Jurkat, Clone E6-1 (cell line): ENCODE measurements around the gene TMSB4X.

Source experiments
- DNase-seq: peaks from one replicate; pipeline ENCODE4 v3.0.0-alpha.2; 2011; ENCODE audit warnings: low read depth, low spot score
- H3K4me3 ChIP-seq: 2 replicates; pipeline ENCODE4 v1.5.1; 2011; ENCODE audit warnings: mild to moderate bottlenecking, low read length, control low read depth, moderate library complexity

Gene TMSB4X

DNA sequence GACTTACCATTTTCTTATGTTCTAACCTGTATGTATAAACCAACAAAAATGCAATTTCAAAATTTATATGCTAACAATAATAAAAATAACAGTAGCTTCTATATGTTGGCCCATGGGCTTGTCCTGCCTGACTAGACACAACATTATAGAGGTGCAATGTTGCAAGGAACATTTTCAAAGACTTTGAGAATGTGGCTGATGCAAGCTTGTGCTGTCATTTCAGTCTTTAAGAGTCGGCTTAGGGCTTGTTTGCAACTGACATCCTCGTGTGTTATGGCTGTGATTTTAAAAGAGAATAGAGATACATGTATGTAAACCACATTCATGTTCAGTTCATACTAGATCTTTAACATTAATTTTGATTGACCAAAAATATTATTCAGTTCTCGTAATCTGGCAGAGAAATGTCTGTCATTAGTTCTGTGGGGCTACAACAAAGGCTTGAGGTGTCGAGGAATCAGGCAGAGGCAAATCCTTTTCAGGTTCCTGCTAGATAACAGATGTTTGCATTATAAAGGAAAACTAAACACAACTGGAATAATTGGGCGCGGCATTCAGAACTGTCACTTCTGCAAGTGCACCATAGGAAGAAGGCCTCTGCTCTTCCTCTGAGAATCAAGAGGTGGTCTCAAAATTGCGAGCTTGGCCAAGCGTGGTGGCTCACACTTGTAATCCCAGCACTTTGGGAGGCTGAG is 13.1 kb downstream of the TMSB4X start:
- no peak for DNase-seq
- no peak overlapping the region for H3K4me3 ChIP-seq

DNA sequence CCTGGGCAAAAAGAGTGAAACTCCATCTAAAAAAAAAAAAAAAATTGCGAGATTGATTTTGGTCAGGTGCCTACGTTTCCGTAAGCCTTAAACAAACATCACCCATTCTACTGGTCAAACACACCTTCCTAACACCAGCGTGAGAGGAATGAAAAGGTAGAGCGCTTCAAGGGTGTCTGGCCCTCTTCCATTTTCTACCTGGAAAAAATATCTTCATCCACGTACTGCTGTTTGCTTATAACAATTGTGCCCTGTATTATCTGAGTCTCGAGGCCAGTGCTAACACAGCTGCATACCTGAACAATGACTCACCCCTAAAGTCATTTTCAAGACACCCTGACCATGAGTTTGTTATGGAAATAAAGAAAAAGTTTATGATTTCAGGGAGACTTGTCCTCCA is 13.9 kb downstream of the TMSB4X start:
- no peak for DNase-seq
- no peak overlapping the region for H3K4me3 ChIP-seq

GRCh38 chrX:12989461-12989860 is 14.6 kb downstream of the TMSB4X start:
- no peak for DNase-seq
- H3K4me3 ChIP-seq: no peak overlapping the region

- no peak overlapping the region for H3K4me3 ChIP-seq
- DNase-seq: no peak
These were observed 16.7 kb downstream of the TMSB4X start for GRCh38 chrX:12991575-12991974.

GRCh38 chrX:12992544-12993118 is 17.7 kb downstream of the TMSB4X start:
- no peak overlapping the region for H3K4me3 ChIP-seq
- no peak for DNase-seq

DNA sequence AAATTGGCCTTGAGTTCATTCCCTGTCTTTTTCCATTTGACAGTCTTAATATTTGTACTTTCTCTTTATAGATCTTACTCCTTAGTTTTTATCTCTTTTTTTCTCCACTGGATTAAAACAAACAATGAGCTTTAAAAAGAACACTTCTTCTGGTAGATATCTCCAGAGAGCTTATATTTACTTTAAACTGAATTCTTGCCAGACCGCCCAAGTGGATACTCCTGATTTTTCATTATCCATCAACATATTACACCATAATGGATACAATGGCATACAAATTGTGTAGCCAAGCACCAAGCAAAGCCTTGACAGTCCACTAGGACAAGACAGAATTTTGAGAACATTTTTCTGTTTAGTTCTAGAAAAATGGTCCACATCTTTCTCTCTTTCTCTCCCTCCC is 18.9 kb downstream of the TMSB4X start:
- H3K4me3 ChIP-seq: no peak overlapping the region
- DNase-seq: no peak

GRCh38 chrX:12994321-12994720 is 19.4 kb downstream of the TMSB4X start:
- no peak overlapping the region for H3K4me3 ChIP-seq
- DNase-seq: no peak

- no peak for DNase-seq
- H3K4me3 ChIP-seq: no peak overlapping the region
These were observed 22.1 kb downstream of the TMSB4X start for GRCh38 chrX:12996934-12997435.

- H3K4me3 ChIP-seq: no peak overlapping the region
These were observed 23.2 kb downstream of the TMSB4X start for GRCh38 chrX:12997906-12998687.

DNA sequence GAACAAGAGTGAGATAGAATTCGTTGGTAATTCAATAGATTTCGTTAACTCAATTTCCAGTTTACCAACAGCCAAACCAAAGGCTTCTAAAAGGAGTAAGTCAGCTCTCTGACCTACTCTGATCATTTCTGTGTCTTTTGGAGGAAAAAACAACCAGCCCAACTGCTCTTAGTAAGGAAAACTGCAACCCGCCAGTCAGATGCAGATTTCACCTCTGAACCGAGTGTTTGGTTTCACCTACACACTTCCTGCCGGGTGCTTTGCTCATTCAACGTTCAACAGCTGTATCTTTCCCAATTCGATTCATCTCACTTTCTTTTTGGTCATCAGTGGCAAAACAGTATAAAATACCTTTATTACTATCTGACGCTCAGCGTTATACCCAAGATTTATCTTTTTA is 24.5 kb downstream of the TMSB4X start:
- DNase-seq: peak; percentile 75
- H3K4me3 ChIP-seq: peak overlapping the region; percentile 30

More at GRCh38 chrX:12997906-12998687, 23.2 kb downstream of the TMSB4X start:
- DNase-seq: no peak

DNA sequence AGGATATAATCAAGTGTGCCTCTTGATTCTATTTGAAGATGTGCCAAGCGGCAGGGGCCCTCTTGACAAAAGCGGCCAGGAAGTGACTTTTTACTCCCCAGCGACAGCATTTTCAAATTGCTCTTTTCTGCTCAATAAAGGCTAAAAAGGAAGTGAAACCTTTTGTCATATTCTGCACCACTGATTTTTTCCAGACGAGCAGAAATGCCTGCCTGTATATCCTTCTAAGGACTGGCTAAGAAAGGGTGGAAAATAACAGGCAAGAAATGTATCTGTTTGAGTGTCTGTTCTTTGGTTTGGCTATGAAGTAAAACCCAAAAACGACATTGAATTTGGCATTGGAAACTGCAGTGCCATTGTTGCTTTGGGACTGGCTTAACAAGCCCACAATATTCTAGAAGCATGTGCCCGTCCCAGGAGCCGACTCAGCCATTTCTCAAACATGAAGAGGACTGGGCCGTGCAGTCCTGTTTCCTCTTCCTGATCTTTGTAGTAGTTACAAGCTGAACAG is 25.4 kb downstream of the TMSB4X start:
- H3K4me3 ChIP-seq: peak overlapping the region; percentile 28
- DNase-seq: peak; percentile 63

DNA sequence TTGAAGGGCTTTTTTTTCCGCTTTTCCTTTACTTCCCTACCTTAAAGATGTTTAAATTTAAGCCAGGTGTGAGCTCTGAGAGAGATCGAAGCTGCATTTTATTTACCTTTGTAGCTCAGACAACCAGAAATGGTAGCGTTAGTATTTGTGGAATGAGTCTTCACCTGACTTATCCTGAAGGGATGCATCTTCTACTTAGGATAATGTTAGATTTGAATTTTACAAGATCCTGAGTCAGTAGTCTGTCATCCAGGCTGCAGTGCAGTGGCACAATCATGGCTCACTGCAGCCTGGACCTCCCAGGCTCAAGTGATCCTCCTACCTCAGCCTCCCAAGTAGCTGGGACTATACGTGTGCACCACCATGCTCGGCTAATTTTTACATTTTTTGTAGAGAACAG is 26.2 kb downstream of the TMSB4X start:
- DNase-seq: no peak
- H3K4me3 ChIP-seq: no peak overlapping the region

- H3K4me3 ChIP-seq: no peak overlapping the region
- DNase-seq: no peak
These were observed 27.2 kb downstream of the TMSB4X start for GRCh38 chrX:13001961-13002671.

DNA sequence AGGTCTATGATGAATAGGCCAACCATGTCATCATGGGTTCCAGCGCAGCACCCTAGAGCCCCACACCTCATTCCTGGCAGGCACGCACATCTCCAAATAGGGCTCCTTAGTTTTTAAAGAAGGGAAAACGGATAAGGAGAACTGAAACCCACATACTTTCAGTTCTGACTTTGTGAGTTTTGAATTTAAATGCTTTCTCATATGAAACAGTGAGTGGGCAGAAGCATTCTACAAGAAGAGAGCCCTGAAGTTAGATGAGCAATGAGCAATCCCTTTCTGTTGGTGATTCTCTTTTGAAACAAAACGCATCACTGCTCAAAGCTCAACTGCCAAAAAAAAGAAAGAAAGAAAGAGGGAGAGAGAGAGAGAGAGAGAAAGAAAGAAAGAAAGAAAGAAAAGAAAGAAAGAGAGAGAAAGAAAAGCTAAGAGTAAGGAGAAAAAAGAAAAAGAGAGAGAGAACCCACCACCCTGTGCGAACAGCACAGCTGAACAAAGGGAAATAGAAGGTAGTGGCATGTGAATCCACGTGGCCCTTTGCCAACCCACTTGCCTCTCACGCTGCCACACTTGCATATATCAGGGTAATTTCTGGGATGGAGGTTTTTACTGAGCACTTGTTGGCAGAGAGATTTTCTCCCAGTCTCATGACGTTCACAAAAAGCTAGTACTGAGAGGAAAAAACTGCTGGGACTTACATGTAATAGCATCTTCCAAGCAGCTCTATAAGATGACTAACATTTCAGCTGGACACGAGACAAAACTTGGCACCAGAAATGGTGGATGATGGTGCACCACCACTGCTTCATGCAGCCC is 31.0 kb downstream of the TMSB4X start:
- no peak for DNase-seq
- no peak overlapping the region for H3K4me3 ChIP-seq

- no peak overlapping the region for H3K4me3 ChIP-seq
- no peak for DNase-seq
These were observed 32.7 kb downstream of the TMSB4X start for GRCh38 chrX:13007519-13008188.

DNA sequence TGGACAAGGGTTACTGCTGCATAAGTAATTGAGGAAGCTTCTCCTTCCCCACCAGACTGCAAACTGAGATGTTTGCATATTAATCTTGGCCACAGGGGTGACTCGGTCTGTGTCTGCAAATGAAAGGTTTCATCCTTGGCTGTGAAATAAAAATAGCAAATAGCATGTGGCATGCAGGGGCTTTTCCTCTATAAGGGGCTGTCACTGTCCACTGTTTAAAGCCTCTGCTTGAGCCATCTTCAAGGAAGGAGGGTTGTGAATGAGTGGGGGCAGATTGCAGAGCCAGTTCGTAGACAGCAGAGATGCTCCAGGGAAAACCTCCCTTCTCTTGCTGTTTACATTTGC is 33.3 kb downstream of the TMSB4X start:
- DNase-seq: no peak

GRCh38 chrX:13008851-13009250 is 33.9 kb downstream of the TMSB4X start:
- no peak overlapping the region for H3K4me3 ChIP-seq
- no peak for DNase-seq

More for the DNA sequence above, 33.3 kb downstream of the TMSB4X start:
- H3K4me3 ChIP-seq: no peak overlapping the region

DNA sequence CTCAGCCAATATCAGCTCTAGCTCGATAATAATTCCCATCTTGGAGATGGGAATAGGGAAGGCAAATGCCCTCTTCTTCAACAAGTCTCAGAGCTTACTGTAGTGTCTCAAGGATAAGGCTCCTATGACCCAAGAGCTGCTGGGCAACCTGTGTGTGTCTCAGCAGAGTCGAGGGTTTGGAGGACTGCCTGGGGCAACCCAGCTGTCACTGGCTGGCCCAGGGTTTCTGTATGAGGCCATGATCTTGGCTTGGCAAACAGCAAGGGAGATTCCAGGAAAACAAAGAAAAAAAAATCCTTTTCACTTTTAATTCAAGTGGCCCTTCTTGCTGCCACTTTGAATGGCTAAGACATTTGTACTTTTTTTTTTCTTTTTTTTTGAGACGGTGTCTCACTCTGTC is 34.4 kb downstream of the TMSB4X start:
- DNase-seq: no peak
- no peak overlapping the region for H3K4me3 ChIP-seq
